A673 (cell line): Measurements from ENCODE around the gene KIAA1328. TPM values are rescaled to one million over a fixed set of nuclear protein-coding genes. Genes with fewer than 3 reads are reported as not detected.

Experiments used
- BruUV-seq: library from RNA; stranded (reverse); fragments of 400-500 nt; replicated peaks from 2 replicates; lab custom pipeline; 2021; lab: Mats Ljungman, UMichigan
- CTCF ChIA-PET: fragments of 300-600 bp; sonication (Branson Sonifier 250); formaldehyde crosslinking; loops from one replicate; lab custom pipeline; 2022; ENCODE audit warnings: antibody characterized with exemption; lab: Charles Lee
- POLR2A ChIA-PET: fragments of 300-600 bp; sonication (Branson Sonifier 250); formaldehyde crosslinking; loops from one replicate; lab custom pipeline; 2022; ENCODE audit warnings: antibody characterized with exemption; ENCODE audit not compliant: low non-redundant PET; lab: Charles Lee
- DNase-seq: peaks from one replicate; pipeline ENCODE4 v3.0.0-alpha.2; 2015; ENCODE audit warnings: low spot score
- H3K27ac ChIP-seq: fragments of 200-600 bp; sonication (generic); 2 replicates; pipeline ENCODE4 v1.5.1; 2016; ENCODE audit warnings: mixed run types, low read depth, mild to moderate bottlenecking, mixed read lengths, antibody characterized with exemption, low read length; ENCODE audit not compliant: poor library complexity, severe bottlenecking
- H3K27me3 ChIP-seq: fragments of 200-600 bp; sonication (generic); replicated peaks from 2 replicates; pipeline ENCODE4 v1.6.1; 2017; ENCODE audit warnings: mixed run types, low read depth, mild to moderate bottlenecking, mixed read lengths, antibody characterized with exemption, low read length; ENCODE audit not compliant: insufficient read depth, poor library complexity
- H3K36me3 ChIP-seq: fragments of 200-600 bp; sonication (generic); 2 replicates; pipeline ENCODE4 v1.6.1; 2016; ENCODE audit warnings: mixed run types, mild to moderate bottlenecking, mixed read lengths, antibody characterized with exemption, low read length; ENCODE audit not compliant: insufficient read depth, poor library complexity, severe bottlenecking
- H3K4me1 ChIP-seq: fragments of 200-600 bp; sonication (generic); 2 replicates; pipeline ENCODE4 v1.6.1; 2017; ENCODE audit warnings: mixed run types, mild to moderate bottlenecking, mixed read lengths, antibody characterized with exemption, low read length; ENCODE audit not compliant: insufficient read depth, poor library complexity, severe bottlenecking
- H3K4me3 ChIP-seq: fragments of 200-600 bp; sonication (generic); 2 replicates; pipeline ENCODE4 v1.5.1; 2016; ENCODE audit warnings: low read depth, mixed run types, mild to moderate bottlenecking, mixed read lengths, low read length; ENCODE audit not compliant: poor library complexity, severe bottlenecking
- H3K9me3 ChIP-seq: fragments of 200-600 bp; sonication (generic); 2 replicates; pipeline ENCODE4 v1.6.1; 2016; ENCODE audit warnings: mixed run types, low read depth, mild to moderate bottlenecking, mixed read lengths, antibody characterized with exemption, low read length; ENCODE audit not compliant: poor library complexity, severe bottlenecking
- CTCF ChIP-seq: fragments of 300-800, 200-600 bp; sonication (generic); conservative IDR thresholded peaks from 2 replicates; pipeline ENCODE4 v1.5.1; 2017; ENCODE audit warnings: low read depth, mild to moderate bottlenecking, antibody characterized with exemption, low read length, moderate library complexity, mixed read lengths
- EZH2 ChIP-seq: fragments of 200-600 bp; sonication (generic); IDR thresholded peaks from 2 replicates; pipeline ENCODE4 v1.6.1; 2017; ENCODE audit warnings: borderline replicate concordance, low read depth, mild to moderate bottlenecking, mixed read lengths, antibody characterized with exemption, low read length; ENCODE audit not compliant: poor library complexity, severe bottlenecking
- intact Hi-C: fragments of 100-400 bp; cut with micrococcal nuclease; formaldehyde crosslinking; loops from one replicate; pipeline ENCODE4 v1.10.0; 2022; ENCODE audit not compliant: unreplicated experiment
- total RNA-seq: library from RNA; stranded (reverse); gene quantifications from 2 replicates; pipeline ENCODE4 v1.2.3, GENCODE V29; 2021

KIAA1328 gene
- total RNA-seq, 1 experiment from 2014 or later = 6.5 TPM

GRCh38 chr18:37276111-37276890, 447.4 kb downstream of the KIAA1328 start:
- Histone ChIP-seq H3K36me3 (no peaks in the 10 kb centered on the region), H3K4me1 (no peaks in the 10 kb centered on the region), H3K9me3 (no peaks in the 10 kb centered on the region), H3K27ac (no peak overlapping the region), H3K4me3 (no peak overlapping the region), H3K27me3 (peaks cover 76% of the 10 kb centered on the region)
- ChIA-PET CTCF (no interaction called here), POLR2A (no interaction called here)
- intact Hi-C loops = no loop called here
- BruUV-seq = no TSS peak
- no peak for DNase-seq
- TF ChIP-seq EZH2 = no peak
- no peak for TF ChIP-seq CTCF

GRCh38 chr18:37277804-37278203, 448.9 kb downstream of the KIAA1328 start:
- no TSS peak for BruUV-seq
- no peak overlapping the region for H3K4me3 ChIP-seq
- no peak for DNase-seq
- peaks cover 78% of the 10 kb centered on the region for H3K27me3 ChIP-seq
- no peaks in the 10 kb centered on the region for H3K9me3 ChIP-seq
- H3K4me1 ChIP-seq = no peaks in the 10 kb centered on the region
- intact Hi-C loops = no loop called here
- H3K27ac ChIP-seq = no peak overlapping the region
- no peak for TF ChIP-seq EZH2
- TF ChIP-seq CTCF = no peak
- ChIA-PET CTCF (no interaction called here), POLR2A (no interaction called here)
- no peaks in the 10 kb centered on the region for H3K36me3 ChIP-seq

Other genes starting within 250 kb of the KIAA1328 start
- gene TPGS2, start 125 bp upstream of the KIAA1328 start, total RNA-seq = 102 and 106 TPM in 2 replicates